Left forelimb (tissue), 1 donor: Measurements from ENCODE around the gene RUNX1.

ENCODE experiments used
- DNase-seq: peaks from one replicate; pipeline ENCODE4 v3.0.0-alpha.2; 2018; ENCODE audit warnings: low spot score

RUNX1 gene

DNA sequence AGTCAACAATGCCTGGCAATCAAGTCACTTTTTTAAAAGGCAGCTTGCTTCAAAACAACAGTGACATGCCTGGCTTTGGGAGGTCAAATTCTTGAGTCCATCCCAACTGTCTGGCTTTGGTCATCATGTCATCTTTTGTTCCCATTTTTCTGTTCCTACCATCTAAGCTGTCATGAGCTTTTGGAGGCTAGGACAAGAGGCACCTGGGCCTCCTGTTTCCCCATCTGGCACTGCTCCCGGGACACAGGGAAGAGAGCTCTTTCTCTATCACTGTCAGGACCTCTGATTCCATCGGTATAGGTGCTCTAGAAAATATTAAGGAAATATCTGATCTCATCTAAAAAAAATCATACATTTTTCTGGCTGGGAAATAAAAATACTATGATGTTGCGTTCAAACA lies 224.0 kb downstream of the RUNX1 start:
- DNase-seq = no peak

GRCh38 chr21:34824314-34824713 lies 224.8 kb downstream of the RUNX1 start:
- no peak for DNase-seq

- DNase-seq = no peak
These were observed 226.2 kb downstream of the RUNX1 start for GRCh38 chr21:34822942-34823341.

- DNase-seq = no peak
These were observed 226.9 kb downstream of the RUNX1 start for GRCh38 chr21:34822168-34822567.

- no peak for DNase-seq
These were observed 227.4 kb downstream of the RUNX1 start for GRCh38 chr21:34821717-34822116.

DNA sequence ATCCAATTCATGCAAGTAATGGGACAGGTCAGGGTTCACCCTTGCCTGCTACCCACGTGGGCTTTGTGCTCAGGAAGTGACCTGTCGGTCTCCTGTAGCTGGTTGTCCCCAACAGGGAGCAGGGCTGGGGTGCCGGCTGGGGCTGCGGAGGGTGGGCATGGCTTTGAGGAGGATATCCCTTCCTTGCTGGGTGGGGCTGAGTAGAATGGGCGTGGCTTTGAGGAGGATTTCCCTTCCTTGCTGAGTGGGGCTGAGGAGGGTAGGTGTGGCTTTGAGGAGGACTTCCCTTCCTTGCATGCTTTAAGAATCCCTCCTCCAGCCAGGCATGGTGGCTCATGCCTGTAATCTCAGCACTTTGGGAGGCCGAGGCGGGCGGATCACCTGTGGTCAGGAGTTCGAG lies 229.1 kb downstream of the RUNX1 start:
- DNase-seq = no peak

DNA sequence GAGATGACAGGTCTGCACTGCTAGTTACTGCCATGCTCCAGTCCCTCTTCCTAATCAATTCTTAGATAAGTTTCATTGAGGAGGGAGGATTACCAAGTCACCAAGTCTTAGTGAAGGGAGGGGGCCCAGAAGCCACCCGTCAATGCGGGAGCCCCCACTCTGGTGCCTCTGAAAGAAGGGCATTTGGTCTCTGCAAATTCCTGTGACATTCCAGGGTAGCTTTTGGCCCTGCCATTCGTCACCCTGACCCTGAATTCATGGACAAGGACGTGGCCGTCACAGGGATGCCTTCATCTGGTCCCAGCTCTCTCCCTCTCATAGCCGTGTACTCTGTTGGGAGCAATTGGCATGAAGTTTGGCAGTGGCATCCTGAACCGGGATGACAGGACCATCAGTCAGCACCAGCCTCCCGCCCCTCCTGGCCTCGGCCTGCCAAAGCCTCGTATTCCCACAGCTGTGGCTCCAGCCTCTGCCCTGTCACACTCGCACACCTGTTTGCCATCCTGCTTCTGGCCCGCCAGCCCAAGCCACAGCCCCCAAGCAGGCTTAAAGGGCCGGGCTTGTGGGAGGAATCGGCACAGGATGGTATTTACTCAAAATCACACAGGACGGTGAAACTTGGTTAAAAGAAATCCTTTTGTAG lies 229.6 kb downstream of the RUNX1 start:
- no peak for DNase-seq

- DNase-seq = no peak
These were observed 230.4 kb downstream of the RUNX1 start for GRCh38 chr21:34818662-34819158.

DNA sequence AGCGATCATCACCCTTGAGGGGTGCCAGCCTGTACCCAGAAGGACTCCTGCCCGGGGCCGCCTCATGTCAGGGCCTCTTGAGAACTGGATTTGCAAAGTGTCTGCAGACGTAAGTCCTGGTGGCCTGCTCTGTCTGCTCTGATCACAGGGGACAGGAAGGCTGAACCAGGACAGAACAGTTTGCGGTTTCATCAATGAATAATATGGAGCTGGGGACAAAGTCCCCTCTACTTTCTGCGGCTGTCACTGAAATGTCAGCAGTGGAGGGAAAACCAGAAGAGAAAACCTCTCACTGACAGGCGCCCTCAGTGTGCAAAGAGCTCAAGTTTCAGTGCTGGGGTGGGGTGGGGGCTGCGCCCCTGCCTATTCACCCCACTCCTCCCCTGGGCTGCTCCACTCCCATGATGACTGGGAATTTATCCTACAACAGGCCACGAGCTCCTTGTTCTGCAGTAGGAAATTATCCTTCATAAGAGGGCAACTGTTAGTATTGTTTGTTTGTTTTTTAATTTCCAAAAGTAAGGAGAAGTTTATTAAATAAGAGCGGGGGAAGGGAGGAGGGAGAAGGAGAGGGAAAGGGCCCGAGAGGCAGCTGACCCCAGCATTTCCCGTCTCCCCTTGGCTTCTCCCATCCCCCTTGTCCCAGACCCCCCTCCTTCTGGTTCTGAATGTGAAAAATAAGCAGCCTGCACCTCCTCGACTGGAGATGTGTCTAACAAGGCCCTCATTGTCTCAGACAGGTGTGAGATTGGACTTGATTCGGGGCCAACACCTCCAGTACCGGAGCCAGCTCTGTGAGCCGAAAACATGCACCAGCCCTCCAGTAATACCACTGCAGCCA lies 231.1 kb downstream of the RUNX1 start:
- DNase-seq = no peak

DNA sequence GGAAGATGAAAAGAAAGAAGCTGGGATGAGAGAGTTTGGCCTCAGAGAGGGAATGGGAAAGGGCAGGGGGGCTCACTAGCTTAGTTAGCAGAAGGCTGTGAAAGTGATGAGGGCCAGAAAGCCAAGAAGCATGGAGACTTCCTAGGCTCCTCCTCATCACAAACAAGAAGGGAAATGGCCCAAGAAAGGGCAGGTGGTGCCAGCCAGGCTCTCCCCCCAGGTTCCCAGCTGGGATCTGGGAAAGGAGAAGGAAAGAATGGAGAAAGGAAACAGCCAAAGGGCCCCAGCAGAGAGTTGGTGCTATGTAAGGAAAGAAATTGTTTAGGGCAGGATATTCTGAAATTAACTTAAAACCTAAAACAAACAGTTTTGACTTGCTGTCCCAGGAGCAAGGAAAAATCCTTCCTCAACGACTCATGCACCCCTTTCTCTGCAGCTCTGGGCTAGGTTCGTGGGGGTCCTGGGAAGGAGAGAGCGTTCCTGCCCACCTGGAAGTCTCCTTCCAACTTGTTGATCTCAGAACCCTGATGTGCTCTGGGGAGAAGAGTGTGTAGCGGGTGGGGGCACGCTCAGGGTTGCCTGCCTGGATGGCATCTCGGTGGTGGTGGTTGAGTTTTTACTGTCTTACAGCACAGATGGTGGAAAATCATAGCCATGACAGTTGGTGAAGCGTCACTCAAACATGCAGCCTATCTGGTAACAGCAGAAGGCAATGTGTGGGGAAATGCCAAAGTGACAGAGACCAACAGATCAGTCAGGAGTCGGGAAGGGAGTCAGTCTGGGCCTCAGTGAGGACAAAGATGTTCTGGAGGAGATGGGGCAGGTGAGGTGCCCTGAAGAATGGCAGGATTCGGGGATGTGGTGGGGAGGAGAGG lies 233.0 kb downstream of the RUNX1 start:
- DNase-seq = no peak

DNA sequence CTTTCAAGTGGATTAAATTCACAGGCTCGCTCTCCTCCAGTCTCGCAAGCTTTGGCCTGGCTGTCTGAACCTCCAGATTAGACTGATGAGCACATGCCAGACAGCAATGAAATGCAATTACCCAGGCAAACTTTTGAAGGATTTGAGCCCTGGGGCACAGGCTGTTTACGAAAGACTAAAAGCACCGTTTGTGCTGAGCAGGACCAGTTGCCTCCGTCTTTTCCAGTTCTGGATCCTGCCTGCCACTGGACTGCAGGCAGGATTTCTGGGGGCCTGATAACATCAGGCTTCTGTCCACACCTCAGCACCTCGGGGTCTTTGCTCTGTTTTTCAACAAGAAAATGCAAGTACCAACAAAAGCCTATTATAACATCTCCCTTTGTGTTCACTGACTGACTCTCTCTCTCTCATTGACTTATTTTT lies 234.6 kb downstream of the RUNX1 start:
- DNase-seq = no peak

DNA sequence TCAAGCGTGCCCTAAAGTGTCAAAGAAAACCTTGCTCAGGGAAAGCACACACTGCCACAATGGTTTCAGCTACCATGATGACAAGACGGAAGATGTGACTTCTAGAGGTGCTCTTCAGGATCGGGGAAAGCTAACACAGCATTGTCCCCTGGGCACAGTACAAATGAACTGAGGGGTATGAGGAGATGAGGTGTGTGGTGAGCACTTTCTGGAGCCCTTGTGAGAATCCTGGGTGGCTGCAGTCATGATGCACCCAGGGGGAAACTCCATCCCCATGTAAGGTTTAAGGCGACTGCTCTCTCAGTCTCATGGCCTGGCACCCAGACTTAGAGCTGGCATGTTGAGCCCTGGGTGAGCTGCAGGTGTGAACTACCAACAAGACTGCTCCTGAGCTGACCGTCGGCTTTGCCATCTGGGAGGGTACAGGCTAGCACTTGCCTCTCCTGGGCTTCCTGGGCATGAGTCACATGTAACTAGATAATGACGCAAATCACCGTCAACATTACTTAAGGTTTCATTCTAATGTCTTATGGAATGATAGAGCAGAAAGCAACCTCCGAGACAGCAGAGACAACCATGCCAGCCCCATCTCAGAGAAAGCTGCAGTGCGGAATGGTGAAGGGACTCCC lies 235.7 kb downstream of the RUNX1 start:
- no peak for DNase-seq

DNA sequence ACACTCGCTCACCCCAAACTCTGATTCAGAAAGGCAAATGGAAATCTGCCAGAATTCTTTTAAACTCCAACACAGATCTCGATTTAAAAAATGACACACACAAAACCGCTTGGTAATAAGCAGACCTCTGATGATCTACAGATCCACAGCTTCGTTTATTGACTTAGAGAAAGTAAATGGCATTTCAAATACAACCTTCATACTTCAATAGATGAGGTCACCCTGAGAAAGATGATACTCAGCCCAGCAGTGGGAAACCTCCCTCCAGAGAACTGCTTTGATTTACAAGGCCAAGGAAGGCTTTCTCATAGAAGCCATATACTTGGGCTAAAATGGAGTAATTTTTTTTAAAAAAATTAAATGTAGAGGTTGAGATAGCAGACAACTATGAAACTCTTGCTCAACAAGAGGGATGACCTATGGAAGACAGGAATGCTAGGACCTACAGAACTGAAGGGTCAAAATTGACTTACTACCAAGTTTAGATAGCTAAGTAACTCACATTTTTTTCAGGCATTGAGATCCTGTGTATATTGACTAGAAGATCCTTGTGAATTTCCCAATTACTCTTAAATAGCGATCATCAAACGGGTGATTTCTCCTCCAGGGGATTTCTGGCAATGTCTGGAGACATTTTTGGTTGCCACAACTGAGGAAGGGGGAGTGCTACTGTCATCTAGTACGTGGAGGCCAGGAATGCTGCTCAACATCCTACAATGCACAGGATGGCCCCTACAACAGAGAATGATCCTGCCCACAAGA lies 236.4 kb downstream of the RUNX1 start:
- DNase-seq = no peak

- no peak for DNase-seq
These were observed 237.7 kb downstream of the RUNX1 start for GRCh38 chr21:34811368-34811767.

GRCh38 chr21:34810786-34811185 lies 238.3 kb downstream of the RUNX1 start:
- DNase-seq = no peak

DNA sequence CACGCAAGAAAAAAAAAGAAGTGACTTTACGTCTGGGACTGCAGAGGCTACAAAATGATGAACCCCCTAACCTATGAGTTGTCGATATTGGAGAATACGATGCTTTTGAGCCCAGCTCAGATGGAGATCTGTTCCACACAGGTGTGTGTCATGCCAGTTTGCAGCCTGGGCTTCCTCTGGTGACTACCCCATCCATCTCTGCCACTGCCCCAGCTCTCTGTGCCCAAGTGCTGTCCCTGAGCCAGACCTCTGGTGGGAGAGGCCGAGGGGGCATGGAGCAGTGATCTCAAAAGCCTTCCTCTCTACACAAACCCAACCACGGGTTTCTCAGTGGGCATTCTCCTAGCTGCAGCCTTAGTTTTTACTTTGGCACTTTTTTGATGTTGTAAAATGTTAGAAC lies 239.3 kb downstream of the RUNX1 start:
- no peak for DNase-seq

DNA sequence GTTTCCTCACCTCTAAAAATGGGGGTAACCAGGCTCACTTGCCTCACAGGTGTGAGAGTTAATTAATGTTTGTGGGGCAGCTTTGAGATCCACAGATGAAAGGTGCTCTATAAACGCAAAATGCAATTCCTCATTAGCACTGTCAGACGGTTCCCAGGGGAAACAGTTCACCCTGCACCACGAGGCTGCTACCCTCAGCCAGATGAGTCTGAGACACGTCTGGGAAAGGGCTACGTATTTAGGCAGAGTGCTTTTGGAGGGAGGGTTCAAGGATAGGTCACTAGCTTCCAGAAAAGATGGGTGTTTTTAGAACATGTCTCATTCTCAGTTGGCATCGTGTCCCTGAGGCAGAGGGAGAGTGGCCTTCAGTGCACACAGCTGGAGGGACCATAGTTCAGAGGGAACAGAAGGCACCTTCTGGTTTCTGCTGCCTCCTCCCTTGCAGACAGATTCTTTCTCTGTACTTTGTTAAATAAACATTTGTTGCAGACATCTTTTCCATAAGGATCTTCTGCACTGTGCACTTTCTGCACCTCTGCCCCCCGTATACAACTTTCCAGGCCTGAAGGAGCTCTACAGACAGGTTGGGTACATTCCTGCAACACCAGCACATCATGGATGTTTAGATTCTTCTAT lies 240.4 kb downstream of the RUNX1 start:
- no peak for DNase-seq

GRCh38 chr21:34807881-34808568 lies 241.1 kb downstream of the RUNX1 start:
- no peak for DNase-seq

- DNase-seq = no peak
These were observed 241.8 kb downstream of the RUNX1 start for GRCh38 chr21:34807146-34807880.
